CD4-positive, alpha-beta T cell (primary cell): Measurements from ENCODE around the gene TCF19. TPM values are rescaled to one million over a fixed set of nuclear protein-coding genes. Genes with fewer than 3 reads are reported as not detected.

Experiments
- ATAC-seq: fragments of 200-7000 bp; cut with Tn5 transposase; one replicate; pipeline ENCODE4 v1.10.0; 2022; ENCODE audit warnings: mild to moderate bottlenecking; ENCODE audit not compliant: poor library complexity
- CTCF ChIA-PET: fragments of 350-600 bp; sonication (Branson Sonifier 250); formaldehyde crosslinking; loops from one replicate; lab custom pipeline; 2021; ENCODE audit warnings: antibody characterized with exemption, inconsistent platforms; lab: Charles Lee
- POLR2A ChIA-PET: fragments of 350-600 bp; sonication (Branson Sonifier 250); formaldehyde crosslinking; loops from one replicate; lab custom pipeline; 2021; ENCODE audit warnings: antibody characterized with exemption, inconsistent platforms; lab: Charles Lee
- DNase-seq, 14 experiments: peaks; one replicate each; pipeline ENCODE4 v3.0.0-alpha.2; 2013 to 2020; ENCODE audit warnings: mixed read lengths in 2 of 14
- H3K27ac ChIP-seq, 2 donors: one replicate each; pipeline versions ENCODE4 v1.5.1 to v1.7.0; 2013; ENCODE audit warnings: low read length in 2 of 2, low read depth in 1 of 2, mild to moderate bottlenecking in 1 of 2
- H3K27me3 ChIP-seq, 2 experiments: 1 replicate in 1 of 2; 2 replicates in 1 of 2; pipeline versions ENCODE4 v1.6.1 to v1.7.0; 2013; ENCODE audit warnings: low read length in 2 of 2, control low read depth in 1 of 2, mild to moderate bottlenecking in 1 of 2, moderate library complexity in 1 of 2; ENCODE audit not compliant: insufficient read depth in 2 of 2, control insufficient read depth in 1 of 2
- H3K36me3 ChIP-seq: one replicate; pipeline ENCODE4 v1.6.1; 2013; ENCODE audit warnings: low read length, control low read depth; ENCODE audit not compliant: insufficient read depth
- H3K4me1 ChIP-seq: one replicate; pipeline ENCODE4 v1.6.1; 2013; ENCODE audit warnings: low read length, control low read depth; ENCODE audit not compliant: insufficient read depth
- H3K4me3 ChIP-seq: one replicate; pipeline ENCODE4 v1.5.1; 2013; ENCODE audit warnings: mild to moderate bottlenecking, low read length, moderate library complexity
- H3K9me3 ChIP-seq, 2 experiments: 1 replicate in 1 of 2; 2 replicates in 1 of 2; pipeline versions ENCODE4 v1.6.1 to v1.7.0; 2013; ENCODE audit warnings: low read length in 2 of 2, mild to moderate bottlenecking in 2 of 2, control low read depth in 1 of 2, moderate library complexity in 1 of 2; ENCODE audit not compliant: control insufficient read depth in 1 of 2, insufficient read depth in 1 of 2
- H3K27ac Mint-ChIP-seq: one replicate; pipeline ENCODE4 v1.8.0; 2020; ENCODE audit warnings: mixed read lengths
- H3K27me3 Mint-ChIP-seq: one replicate; pipeline ENCODE4 v1.8.0; 2021; ENCODE audit warnings: mixed read lengths
- H3K36me3 Mint-ChIP-seq: one replicate; pipeline ENCODE4 v1.8.0; 2021; ENCODE audit warnings: low read depth, mixed read lengths
- H3K4me1 Mint-ChIP-seq: one replicate; pipeline ENCODE4 v1.8.0; 2021; ENCODE audit warnings: low read depth, mixed read lengths
- H3K4me3 Mint-ChIP-seq: one replicate; pipeline ENCODE4 v1.8.0; 2020; ENCODE audit warnings: mild to moderate bottlenecking, mixed read lengths
- H3K9me3 Mint-ChIP-seq: one replicate; pipeline ENCODE4 v1.8.0; 2020; ENCODE audit warnings: mixed read lengths
- CTCF ChIP-seq: fragments of 200-600 bp; IDR thresholded peaks from one replicate; pipeline ENCODE4 v1.8.0; 2022; ENCODE audit warnings: antibody characterized with exemption, mild to moderate bottlenecking
- intact Hi-C, 2 experiments: fragments of 100-400 bp; cut with DNase I in 1 of 2; cut with micrococcal nuclease in 1 of 2; formaldehyde crosslinking; loops; one replicate each; pipeline versions ENCODE4 v1.15.1 to v1.9.0; 2023 to 2025; cut with DNase I, micrococcal nuclease
- total RNA-seq, 174 experiments: library from RNA in 2 of 174; stranded (reverse) in 2 of 174; gene quantifications; one replicate each; pipeline ENCODE4 v1.2.3 and lab custom pipeline; 2021 to 2026

TCF19 gene
- total RNA-seq, 2 experiments from 2014 or later = 3.3 to 4.1 TPM

DNA sequence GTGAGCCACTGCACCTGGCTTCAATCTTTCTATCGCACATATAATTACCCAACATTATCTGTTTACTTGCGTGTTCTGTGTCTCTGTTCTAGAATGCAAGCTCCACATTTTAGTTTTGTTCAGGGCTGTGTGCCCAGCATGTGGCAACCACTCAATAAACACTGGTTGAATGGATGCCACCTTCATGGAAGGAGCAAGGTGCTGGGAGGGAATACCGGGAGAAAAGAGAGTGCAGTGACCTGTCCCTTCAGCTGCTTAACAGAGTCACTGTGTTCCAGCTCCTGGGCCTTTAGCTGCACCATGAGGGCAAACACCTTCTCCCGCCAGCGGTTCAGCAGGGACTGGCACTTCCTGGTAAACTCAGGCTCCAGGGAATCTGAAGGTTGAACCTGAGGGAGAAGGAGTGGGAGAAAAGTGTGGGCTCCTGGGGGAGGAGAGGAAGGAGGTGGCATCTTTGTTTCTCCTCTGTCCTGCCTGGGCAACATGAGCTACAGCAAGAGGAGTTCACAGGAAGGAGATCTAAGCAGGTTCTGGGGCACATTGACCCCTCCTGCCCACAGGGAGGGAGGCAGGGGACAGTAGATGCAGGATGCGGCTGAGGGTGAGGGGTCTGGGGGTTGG lies 8.5 kb upstream of the TCF19 start:
- no peaks in the 10 kb centered on the region for H3K4me1 Mint-ChIP-seq
- no peak overlapping the region for H3K27ac Mint-ChIP-seq
- DNase-seq = no peak

GRCh38 chr6:31152781-31153180 lies 5.6 kb upstream of the TCF19 start:
- Histone ChIP-seq H3K27ac (no peak overlapping the region), H3K9me3 (no peaks in the 10 kb centered on the region), H3K36me3 (peaks cover 14% of the 10 kb centered on the region), H3K4me3 (no peak overlapping the region), H3K27me3 (no peaks in the 10 kb centered on the region), H3K4me1 (peaks cover 7% of the 10 kb centered on the region)
- Mint-ChIP-seq H3K27me3 (no peaks in the 10 kb centered on the region), H3K4me1 (peaks cover 10% of the 10 kb centered on the region), H3K36me3 (peaks cover 26% of the 10 kb centered on the region), H3K4me3 (no peak overlapping the region), H3K9me3 (no peaks in the 10 kb centered on the region), H3K27ac (no peak overlapping the region)
- ChIA-PET CTCF (no interaction called here), POLR2A (no interaction called here)
- intact Hi-C loops = loop anchor here in 1 of 2 experiments (10.0 kb wide), 1 partner anchor 822 kb away; the partner anchor contains the start of gene DXO
- DNase-seq (no peak), ATAC-seq (no peak)
- no peak for TF ChIP-seq CTCF

More for the DNA sequence above, 8.5 kb upstream of the TCF19 start:
- intact Hi-C loops = loop anchor here in 1 of 2 experiments (10.0 kb wide), 1 partner anchor 825 kb away; the partner anchor contains the start of gene DXO
- TF ChIP-seq CTCF = no peak
- Mint-ChIP-seq H3K4me3 (no peak overlapping the region), H3K36me3 (peaks cover 24% of the 10 kb centered on the region), H3K9me3 (no peaks in the 10 kb centered on the region), H3K27me3 (no peaks in the 10 kb centered on the region)
- Histone ChIP-seq H3K27ac (no peak overlapping the region), H3K9me3 (no peaks in the 10 kb centered on the region), H3K27me3 (no peaks in the 10 kb centered on the region), H3K4me3 (no peak overlapping the region), H3K4me1 (no peaks in the 10 kb centered on the region), H3K36me3 (peaks cover 17% of the 10 kb centered on the region)
- no peak for ATAC-seq
- POLR2A ChIA-PET = no interaction called here
- CTCF ChIA-PET = no interaction called here

GRCh38 chr6:31154436-31154835 lies 4.0 kb upstream of the TCF19 start:
- H3K4me3 Mint-ChIP-seq = no peak overlapping the region
- no peaks in the 10 kb centered on the region for H3K27me3 Mint-ChIP-seq
- H3K27ac ChIP-seq = no peak overlapping the region
- peaks cover 34% of the 10 kb centered on the region for H3K36me3 Mint-ChIP-seq
- DNase-seq = no peak
- H3K4me3 ChIP-seq = no peak overlapping the region
- H3K4me1 ChIP-seq = peaks cover 18% of the 10 kb centered on the region
- TF ChIP-seq CTCF = no peak
- no peaks in the 10 kb centered on the region for H3K27me3 ChIP-seq
- peaks cover 26% of the 10 kb centered on the region for H3K4me1 Mint-ChIP-seq
- CTCF ChIA-PET = no interaction called here
- H3K9me3 ChIP-seq = no peaks in the 10 kb centered on the region
- ATAC-seq = no peak
- no peak overlapping the region for H3K27ac Mint-ChIP-seq
- POLR2A ChIA-PET = no interaction called here
- H3K36me3 ChIP-seq = peaks cover 14% of the 10 kb centered on the region
- H3K9me3 Mint-ChIP-seq = no peaks in the 10 kb centered on the region
- intact Hi-C loops = loop anchor here in 1 of 2 experiments (10.0 kb wide), 1 partner anchor 820 kb away; the partner anchor contains the start of gene DXO
